Lower leg skin (tissue), 3 donors: ENCODE measurements around the gene SPDYE2.
"Not testable (repeated sequence)": the region's sequence is repeated elsewhere in the genome, so short reads cannot be mapped to it uniquely, and the experiment has no call there.

Source experiments
- POLR2A ChIP-seq, 2 donors: fragments of 450-650 bp; IDR thresholded peaks; one replicate each; pipeline ENCODE4 v1.6.1; 2016 to 2017; ENCODE audit warnings: antibody characterized with exemption in 2 of 2, mild to moderate bottlenecking in 1 of 2, moderate library complexity in 1 of 2
- TF ChIP-seq, protein P1 (sequence below), 3 donors: fragments of 450-650 bp; IDR thresholded peaks; one replicate each; pipeline ENCODE4 v1.5.1; 2016; ENCODE audit warnings: antibody characterized with exemption in 3 of 3, mild to moderate bottlenecking in 3 of 3, moderate library complexity in 2 of 3

DNA sequence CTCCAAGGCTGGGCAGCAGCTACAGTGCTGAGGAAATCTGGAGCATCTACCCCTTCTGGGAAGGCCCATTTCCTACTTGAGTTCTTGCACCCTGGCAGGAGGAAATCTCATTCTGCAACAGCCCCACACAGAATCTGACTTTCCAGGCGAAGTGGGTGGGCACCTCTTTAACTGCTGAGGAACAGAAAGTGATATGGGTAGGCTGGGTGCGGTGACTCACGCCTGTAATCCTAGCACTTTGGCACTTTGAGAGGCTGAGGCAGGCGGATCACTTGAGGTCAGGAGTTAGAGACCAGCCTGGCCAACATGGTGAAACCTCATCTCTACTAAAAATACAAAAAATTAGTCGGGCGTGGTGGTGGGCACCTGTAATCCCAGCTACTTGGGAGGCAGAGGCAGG, 23.6 kb downstream of the SPDYE2 start:
- TF ChIP-seq, protein P1, sequence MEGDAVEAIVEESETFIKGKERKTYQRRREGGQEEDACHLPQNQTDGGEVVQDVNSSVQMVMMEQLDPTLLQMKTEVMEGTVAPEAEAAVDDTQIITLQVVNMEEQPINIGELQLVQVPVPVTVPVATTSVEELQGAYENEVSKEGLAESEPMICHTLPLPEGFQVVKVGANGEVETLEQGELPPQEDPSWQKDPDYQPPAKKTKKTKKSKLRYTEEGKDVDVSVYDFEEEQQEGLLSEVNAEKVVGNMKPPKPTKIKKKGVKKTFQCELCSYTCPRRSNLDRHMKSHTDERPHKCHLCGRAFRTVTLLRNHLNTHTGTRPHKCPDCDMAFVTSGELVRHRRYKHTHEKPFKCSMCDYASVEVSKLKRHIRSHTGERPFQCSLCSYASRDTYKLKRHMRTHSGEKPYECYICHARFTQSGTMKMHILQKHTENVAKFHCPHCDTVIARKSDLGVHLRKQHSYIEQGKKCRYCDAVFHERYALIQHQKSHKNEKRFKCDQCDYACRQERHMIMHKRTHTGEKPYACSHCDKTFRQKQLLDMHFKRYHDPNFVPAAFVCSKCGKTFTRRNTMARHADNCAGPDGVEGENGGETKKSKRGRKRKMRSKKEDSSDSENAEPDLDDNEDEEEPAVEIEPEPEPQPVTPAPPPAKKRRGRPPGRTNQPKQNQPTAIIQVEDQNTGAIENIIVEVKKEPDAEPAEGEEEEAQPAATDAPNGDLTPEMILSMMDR (IDR thresholded peaks at IDR 0.05): not testable (repeated sequence)
- TF ChIP-seq POLR2A (IDR thresholded peaks at IDR 0.05): not testable (repeated sequence)
